WTC11 (cell line): ENCODE measurements around the gene CSTPP1. TPM values are rescaled to one million over a fixed set of nuclear protein-coding genes. Genes with fewer than 3 reads are reported as not detected.

ENCODE experiments used
- ATAC-seq: fragments of 200-7000 bp; cut with Tn5 transposase; 2 replicates; pipeline ENCODE4 v1.10.0; 2021; ENCODE audit warnings: mild to moderate bottlenecking, moderate library complexity
- CTCF ChIA-PET: fragments of 300-600 bp; sonication (Branson Sonifier 250); formaldehyde crosslinking; loops from one replicate; lab custom pipeline; 2021; ENCODE audit warnings: antibody characterized with exemption; lab: Charles Lee
- POLR2A ChIA-PET: fragments of 350-600 bp; sonication (Branson Sonifier 250); formaldehyde crosslinking; loops from one replicate; lab custom pipeline; 2021; ENCODE audit warnings: antibody characterized with exemption; lab: Charles Lee
- DNase-seq: peaks from one replicate; pipeline ENCODE4 v3.0.0; 2021; ENCODE audit warnings: low spot score
- H3K27ac Mint-ChIP-seq: 2 replicates; pipeline ENCODE4 v1.8.0; 2021; ENCODE audit warnings: mixed read lengths
- H3K27me3 Mint-ChIP-seq: 2 replicates; pipeline ENCODE4 v1.8.0; 2021; ENCODE audit warnings: low read depth, mild to moderate bottlenecking, moderate library complexity, mixed read lengths
- H3K36me3 Mint-ChIP-seq: 2 replicates; pipeline ENCODE4 v1.8.0; 2021; ENCODE audit warnings: mixed read lengths
- H3K4me1 Mint-ChIP-seq: 2 replicates; pipeline ENCODE4 v1.8.0; 2022; ENCODE audit warnings: mixed read lengths
- H3K4me3 Mint-ChIP-seq: 2 replicates; pipeline ENCODE4 v1.8.0; 2021; ENCODE audit warnings: mild to moderate bottlenecking, moderate library complexity, mixed read lengths
- H3K9me3 Mint-ChIP-seq: 2 replicates; pipeline ENCODE4 v1.8.0; 2021; ENCODE audit warnings: mixed read lengths
- ATF6 ChIP-seq: sonication (generic); formaldehyde crosslinking; IDR thresholded peaks from 2 replicates; pipeline ENCODE4 v1.8.1; 2023; ENCODE audit warnings: mild to moderate bottlenecking, missing genetic modification reagents
- CREB1 ChIP-seq: sonication (generic); formaldehyde crosslinking; IDR thresholded peaks from 2 replicates; pipeline ENCODE4 v1.8.0; 2023; ENCODE audit warnings: mild to moderate bottlenecking, missing genetic modification reagents
- CREM ChIP-seq: sonication (generic); formaldehyde crosslinking; IDR thresholded peaks from 2 replicates; pipeline ENCODE4 v1.8.1; 2022; ENCODE audit warnings: mild to moderate bottlenecking, missing genetic modification reagents, moderate library complexity
- E2F1 ChIP-seq: sonication (generic); formaldehyde crosslinking; IDR thresholded peaks from 2 replicates; pipeline ENCODE4 v1.8.0; 2022; ENCODE audit warnings: mild to moderate bottlenecking, missing genetic modification reagents
- E2F5 ChIP-seq: sonication (generic); formaldehyde crosslinking; IDR thresholded peaks from 2 replicates; pipeline ENCODE4 v1.8.1; 2022; ENCODE audit warnings: mild to moderate bottlenecking, moderate library complexity, missing genetic modification reagents
- ESRRA ChIP-seq: sonication (generic); formaldehyde crosslinking; IDR thresholded peaks from 2 replicates; pipeline ENCODE4 v1.8.1; 2022; ENCODE audit warnings: mild to moderate bottlenecking, missing genetic modification reagents, borderline replicate concordance
- FOXJ3 ChIP-seq: sonication (generic); formaldehyde crosslinking; IDR thresholded peaks from 2 replicates; pipeline ENCODE4 v1.9.0; 2021; ENCODE audit warnings: missing genetic modification reagents, mild to moderate bottlenecking, borderline replicate concordance
- IRF2 ChIP-seq: sonication (generic); formaldehyde crosslinking; IDR thresholded peaks from 2 replicates; pipeline ENCODE4 v1.8.0; 2022; ENCODE audit warnings: low read depth, missing genetic modification reagents, borderline replicate concordance
- JAZF1 ChIP-seq: fragments of 250-450 bp; sonication (Bioruptor Pico); IDR thresholded peaks from 2 replicates; pipeline ENCODE4 v1.9.0; 2021; ENCODE audit warnings: moderate library complexity, mild to moderate bottlenecking, inconsistent platforms
- NFYB ChIP-seq: sonication (generic); formaldehyde crosslinking; conservative IDR thresholded peaks from 2 replicates; pipeline ENCODE4 v1.8.0; 2022; ENCODE audit warnings: low read depth, missing genetic modification reagents
- NR3C1 ChIP-seq: sonication (generic); formaldehyde crosslinking; conservative IDR thresholded peaks from 2 replicates; pipeline ENCODE4 v1.8.1; 2023; ENCODE audit warnings: low read depth, mild to moderate bottlenecking, missing genetic modification reagents
- RORB ChIP-seq: fragments of 250-450 bp; sonication (Bioruptor Pico); IDR thresholded peaks from 2 replicates; pipeline ENCODE4 v1.9.0; 2021; ENCODE audit warnings: mild to moderate bottlenecking
- ZBTB21 ChIP-seq: sonication (generic); formaldehyde crosslinking; IDR thresholded peaks from 2 replicates; pipeline ENCODE4 v1.8.1; 2023; ENCODE audit warnings: mild to moderate bottlenecking, missing genetic modification reagents, borderline replicate concordance
- ZNF263 ChIP-seq: sonication (generic); formaldehyde crosslinking; IDR thresholded peaks from 2 replicates; pipeline ENCODE4 v1.8.1; 2022; ENCODE audit warnings: low read depth, mild to moderate bottlenecking, moderate library complexity, missing genetic modification reagents
- ZNF416 ChIP-seq: fragments of 250-450 bp; sonication (Bioruptor Pico); IDR thresholded peaks from 2 replicates; pipeline ENCODE4 v1.9.0; 2021; ENCODE audit warnings: mild to moderate bottlenecking, inconsistent platforms
- ZNF425 ChIP-seq: fragments of 250-450 bp; sonication (Bioruptor Pico); conservative IDR thresholded peaks from 2 replicates; pipeline ENCODE4 v1.9.0; 2021; ENCODE audit warnings: mild to moderate bottlenecking
- ZNF671 ChIP-seq: fragments of 250-450 bp; sonication (Bioruptor Pico); IDR thresholded peaks from 2 replicates; pipeline ENCODE4 v1.8.0; 2021; ENCODE audit warnings: mild to moderate bottlenecking
- total RNA-seq: library from RNA; stranded (reverse); gene quantifications from 3 replicates; pipeline ENCODE4 v1.2.3, GENCODE V29; 2021
- TF ChIP-seq, protein P1 (sequence below): fragments of 250-450 bp; sonication (Bioruptor Pico); IDR thresholded peaks from 2 replicates; pipeline ENCODE4 v2.1.2; 2022; ENCODE audit warnings: mild to moderate bottlenecking, moderate library complexity
- TF ChIP-seq, protein P2 (sequence below): sonication (generic); formaldehyde crosslinking; IDR thresholded peaks from 2 replicates; pipeline ENCODE4 v1.8.1; 2023; ENCODE audit warnings: mild to moderate bottlenecking, moderate library complexity, missing genetic modification reagents

CSTPP1 gene
- total RNA-seq, 1 experiment from 2014 or later = 23.6 TPM

- TF ChIP-seq, protein P1, sequence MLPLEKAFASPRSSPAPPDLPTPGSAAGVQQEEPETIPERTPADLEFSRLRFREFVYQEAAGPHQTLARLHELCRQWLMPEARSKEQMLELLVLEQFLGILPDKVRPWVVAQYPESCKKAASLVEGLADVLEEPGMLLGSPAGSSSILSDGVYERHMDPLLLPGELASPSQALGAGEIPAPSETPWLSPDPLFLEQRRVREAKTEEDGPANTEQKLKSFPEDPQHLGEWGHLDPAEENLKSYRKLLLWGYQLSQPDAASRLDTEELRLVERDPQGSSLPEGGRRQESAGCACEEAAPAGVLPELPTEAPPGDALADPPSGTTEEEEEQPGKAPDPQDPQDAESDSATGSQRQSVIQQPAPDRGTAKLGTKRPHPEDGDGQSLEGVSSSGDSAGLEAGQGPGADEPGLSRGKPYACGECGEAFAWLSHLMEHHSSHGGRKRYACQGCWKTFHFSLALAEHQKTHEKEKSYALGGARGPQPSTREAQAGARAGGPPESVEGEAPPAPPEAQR = no peak
- TF ChIP-seq, all 79 proteins: peak for 0
Observed at GRCh38 chr11:46972821-46973220, 36.3 kb downstream of the CSTPP1 start (continued).

DNA sequence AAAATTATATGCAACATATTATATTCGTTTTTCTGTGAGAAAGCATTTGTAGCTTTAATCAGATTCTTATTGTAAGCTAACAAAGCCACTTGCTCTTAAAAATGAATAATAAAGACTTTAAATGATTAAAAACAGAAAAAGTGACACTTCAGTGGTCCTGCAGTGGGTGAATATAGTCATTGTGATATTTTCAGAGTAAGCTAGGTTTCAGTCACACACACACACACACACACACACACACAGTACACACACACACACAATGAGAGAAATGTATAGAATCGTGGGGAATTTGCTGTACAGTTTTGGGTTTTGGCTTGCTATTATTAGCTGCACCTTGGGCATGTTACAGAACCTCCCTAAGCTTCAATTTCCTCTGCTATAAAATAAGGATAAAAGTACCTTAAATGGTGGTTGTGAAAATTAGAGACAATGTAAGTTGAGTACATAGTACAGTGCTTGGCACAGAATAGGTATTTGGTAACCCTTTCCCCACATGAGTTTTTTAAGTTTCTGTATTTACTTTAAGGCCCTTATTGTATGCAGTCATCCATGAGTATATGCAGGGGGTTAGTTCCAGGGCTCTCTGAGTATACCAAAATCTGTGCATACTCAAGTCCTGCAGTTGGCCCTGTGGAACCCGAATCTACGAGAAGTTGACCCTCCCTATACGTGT lies 39.8 kb downstream of the CSTPP1 start:
- TF ChIP-seq RORB (CRISPR knock-in tag) (no peak), E2F5 (no peak), FOXJ3 (CRISPR knock-in tag) (no peak), ZNF263 (no peak), ZBTB21 (no peak), NR3C1 (CRISPR knock-in tag) (no peak), CREM (CRISPR knock-in tag) (no peak), E2F1 (CRISPR knock-in tag) (no peak), CREB1 (CRISPR knock-in tag) (no peak), ATF6 (CRISPR knock-in tag) (no peak), JAZF1 (no peak), ESRRA (CRISPR knock-in tag) (no peak), ZNF671 (CRISPR knock-in tag) (no peak), NFYB (CRISPR knock-in tag) (no peak), IRF2 (CRISPR knock-in tag) (no peak), ZNF416 (CRISPR knock-in tag) (no peak), ZNF425 (no peak)
- TF ChIP-seq, protein P2, sequence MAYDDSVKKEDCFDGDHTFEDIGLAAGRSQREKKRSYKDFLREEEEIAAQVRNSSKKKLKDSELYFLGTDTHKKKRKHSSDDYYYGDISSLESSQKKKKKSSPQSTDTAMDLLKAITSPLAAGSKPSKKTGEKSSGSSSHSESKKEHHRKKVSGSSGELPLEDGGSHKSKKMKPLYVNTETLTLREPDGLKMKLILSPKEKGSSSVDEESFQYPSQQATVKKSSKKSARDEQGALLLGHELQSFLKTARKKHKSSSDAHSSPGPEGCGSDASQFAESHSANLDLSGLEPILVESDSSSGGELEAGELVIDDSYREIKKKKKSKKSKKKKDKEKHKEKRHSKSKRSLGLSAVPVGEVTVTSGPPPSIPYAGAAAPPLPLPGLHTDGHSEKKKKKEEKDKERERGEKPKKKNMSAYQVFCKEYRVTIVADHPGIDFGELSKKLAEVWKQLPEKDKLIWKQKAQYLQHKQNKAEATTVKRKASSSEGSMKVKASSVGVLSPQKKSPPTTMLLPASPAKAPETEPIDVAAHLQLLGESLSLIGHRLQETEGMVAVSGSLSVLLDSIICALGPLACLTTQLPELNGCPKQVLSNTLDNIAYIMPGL = no peak
- TF ChIP-seq, protein P1 = no peak
- DNase-seq = no peak
- no peak for ATAC-seq
- peaks cover 55% of the 10 kb centered on the region for H3K27me3 Mint-ChIP-seq
- ChIA-PET POLR2A (interaction anchor here (0.6 kb wide), 1 partner anchor 42 kb away, joined by 3 read pairs; no protein-coding TSS in a partner anchor), CTCF (interaction anchor here (1.2 kb wide), 2 partner anchors 177 kb away, joined by 3 to 4 read pairs; no protein-coding TSS in a partner anchor)
- no peaks in the 10 kb centered on the region for H3K9me3 Mint-ChIP-seq
- no peaks in the 10 kb centered on the region for H3K36me3 Mint-ChIP-seq
- H3K4me3 Mint-ChIP-seq = no peak overlapping the region
- H3K27ac Mint-ChIP-seq = no peak overlapping the region
- peaks cover 26% of the 10 kb centered on the region for H3K4me1 Mint-ChIP-seq
